NCI-H1436 (cell line): Measurements from ENCODE around the gene MT1X.

ENCODE experiments used
- DNase-seq: peaks from one replicate; lab custom pipeline; 2025; lab: John Stamatoyannopoulos, UW

The MT1X gene

GRCh38 chr16:56679818-56680217, 2.5 kb upstream of the MT1X start:
- DNase-seq, result no peak

- no peak for DNase-seq
Measured at GRCh38 chr16:56682703-56683397, 580 bp downstream of the MT1X start.

GRCh38 chr16:56683424-56684172, 1.3 kb downstream of the MT1X start:
- DNase-seq, result no peak

- no peak for DNase-seq
Measured at GRCh38 chr16:56684256-56684925, 2.1 kb downstream of the MT1X start.

GRCh38 chr16:56684926-56685590, 2.8 kb downstream of the MT1X start:
- no peak for DNase-seq

- DNase-seq, result no peak
Measured at GRCh38 chr16:56686758-56687157, 4.5 kb downstream of the MT1X start.

- DNase-seq, result no peak
Measured at GRCh38 chr16:56688762-56689161, 6.5 kb downstream of the MT1X start.

- no peak for DNase-seq
Measured at GRCh38 chr16:56689171-56689570, 6.9 kb downstream of the MT1X start.

- DNase-seq, result no peak
Measured at GRCh38 chr16:56690420-56691122, 8.3 kb downstream of the MT1X start.

- no peak for DNase-seq
Measured at GRCh38 chr16:56691885-56692284, 9.6 kb downstream of the MT1X start.

GRCh38 chr16:56695246-56695645, 13.0 kb downstream of the MT1X start:
- no peak for DNase-seq

GRCh38 chr16:56697456-56698155, 15.3 kb downstream of the MT1X start:
- no peak for DNase-seq

GRCh38 chr16:56700195-56700594, 17.9 kb downstream of the MT1X start:
- DNase-seq, result no peak

GRCh38 chr16:56700631-56701030, 18.4 kb downstream of the MT1X start:
- no peak for DNase-seq

- no peak for DNase-seq
Measured at GRCh38 chr16:56701534-56701933, 19.3 kb downstream of the MT1X start.

- no peak for DNase-seq
Measured at GRCh38 chr16:56702836-56703235, 20.6 kb downstream of the MT1X start.

- no peak for DNase-seq
Measured at GRCh38 chr16:56708525-56709442, 26.5 kb downstream of the MT1X start.

GRCh38 chr16:56709443-56710040, 27.3 kb downstream of the MT1X start:
- no peak for DNase-seq

- no peak for DNase-seq
Measured at GRCh38 chr16:56710181-56710737, 28.0 kb downstream of the MT1X start.
